Mucosa of descending colon (tissue), 3 donors: Measurements from ENCODE around the gene CRIM1. TPM values are rescaled to one million over a fixed set of nuclear protein-coding genes. Genes with fewer than 3 reads are reported as not detected.

Experiments used
- ATAC-seq: fragments of 200-7000 bp; cut with Tn5 transposase; one replicate; pipeline ENCODE4 v1.9.1; 2020; ENCODE audit warnings: mild to moderate bottlenecking, moderate library complexity
- DNase-seq, 3 donors: peaks; one replicate each; pipeline ENCODE4 v3.0.0-alpha.2; 2020
- H3K36me3 ChIP-seq: fragments of 200-600 bp; one replicate; pipeline ENCODE4 v1.8.0; 2021; ENCODE audit warnings: low read depth, mild to moderate bottlenecking
- H3K4me1 ChIP-seq: fragments of 200-600 bp; one replicate; pipeline ENCODE4 v1.8.0; 2021; ENCODE audit warnings: low read depth, mild to moderate bottlenecking
- H3K4me3 ChIP-seq: fragments of 200-600 bp; one replicate; pipeline ENCODE4 v1.8.0; 2021; ENCODE audit warnings: mild to moderate bottlenecking
- H3K9me3 ChIP-seq: fragments of 200-600 bp; one replicate; pipeline ENCODE4 v1.8.0; 2021; ENCODE audit warnings: mild to moderate bottlenecking
- intact Hi-C, 2 donors: fragments of 100-400 bp; cut with DNase I in 1 of 2; cut with micrococcal nuclease in 1 of 2; formaldehyde crosslinking; loops; one replicate each; pipeline versions ENCODE4 v1.11.0 to v1.11.1; 2022; cut with DNase I, micrococcal nuclease
- total RNA-seq, 3 donors: library from RNA; stranded (reverse); fragmentation: NEBNext Ultra II Directional in 2 of 3; extraction: Animal tissue kit (Norgen Biotek cat#: 25700) in 2 of 3; gene quantifications; one replicate each; pipeline versions ENCODE4 v1.2.1 to v1.2.4, GENCODE V29; 2021 to 2023
- TF ChIP-seq, protein P1 (sequence below): fragments of 200-600 bp; IDR thresholded peaks from one replicate; pipeline ENCODE4 v1.8.0; 2022; ENCODE audit warnings: antibody characterized with exemption, mild to moderate bottlenecking
- donor health status: DM: no; HTN: no; CAD: no; lungs with moderate emphysema.
- donor health status: DM: no; HTN: no; CAD: no.
- donor health status: DM: no; HTN: yes; CAD: no.

Gene CRIM1
- total RNA-seq, 3 donors from 2014 or later: 66.9 to 104 (median 85.8) TPM

DNA sequence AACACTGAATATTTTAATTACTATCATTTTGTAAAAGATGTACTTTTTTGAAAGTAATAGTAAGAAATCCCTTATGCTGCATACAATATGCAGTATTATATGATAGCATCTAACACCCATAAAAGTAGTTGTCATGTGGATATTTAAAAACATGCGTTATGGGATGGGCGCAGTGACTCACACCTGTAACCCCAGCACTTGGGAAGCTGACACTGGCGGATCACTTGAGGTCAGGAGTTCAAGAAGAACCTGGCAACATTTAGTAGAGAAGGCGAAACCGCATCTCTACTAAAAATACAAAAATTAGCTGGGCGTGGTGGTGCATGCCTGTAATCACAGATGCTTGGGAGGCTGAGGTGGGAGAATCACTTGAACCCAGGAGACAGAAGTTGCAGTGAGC is 153.5 kb downstream of the CRIM1 start:
- no peaks in the 10 kb centered on the region for H3K36me3 ChIP-seq
- no peak for ATAC-seq
- no peak overlapping the region for H3K4me3 ChIP-seq
- no peaks in the 10 kb centered on the region for H3K4me1 ChIP-seq
- no peaks in the 10 kb centered on the region for H3K9me3 ChIP-seq
- DNase-seq: no peak
- TF ChIP-seq, protein P1, sequence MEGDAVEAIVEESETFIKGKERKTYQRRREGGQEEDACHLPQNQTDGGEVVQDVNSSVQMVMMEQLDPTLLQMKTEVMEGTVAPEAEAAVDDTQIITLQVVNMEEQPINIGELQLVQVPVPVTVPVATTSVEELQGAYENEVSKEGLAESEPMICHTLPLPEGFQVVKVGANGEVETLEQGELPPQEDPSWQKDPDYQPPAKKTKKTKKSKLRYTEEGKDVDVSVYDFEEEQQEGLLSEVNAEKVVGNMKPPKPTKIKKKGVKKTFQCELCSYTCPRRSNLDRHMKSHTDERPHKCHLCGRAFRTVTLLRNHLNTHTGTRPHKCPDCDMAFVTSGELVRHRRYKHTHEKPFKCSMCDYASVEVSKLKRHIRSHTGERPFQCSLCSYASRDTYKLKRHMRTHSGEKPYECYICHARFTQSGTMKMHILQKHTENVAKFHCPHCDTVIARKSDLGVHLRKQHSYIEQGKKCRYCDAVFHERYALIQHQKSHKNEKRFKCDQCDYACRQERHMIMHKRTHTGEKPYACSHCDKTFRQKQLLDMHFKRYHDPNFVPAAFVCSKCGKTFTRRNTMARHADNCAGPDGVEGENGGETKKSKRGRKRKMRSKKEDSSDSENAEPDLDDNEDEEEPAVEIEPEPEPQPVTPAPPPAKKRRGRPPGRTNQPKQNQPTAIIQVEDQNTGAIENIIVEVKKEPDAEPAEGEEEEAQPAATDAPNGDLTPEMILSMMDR: no peak
- intact Hi-C loops: loop anchor here in 1 of 2 donors (10.0 kb wide), 1 partner anchor 154 kb away; the partner anchor contains the start of gene CRIM1

DNA sequence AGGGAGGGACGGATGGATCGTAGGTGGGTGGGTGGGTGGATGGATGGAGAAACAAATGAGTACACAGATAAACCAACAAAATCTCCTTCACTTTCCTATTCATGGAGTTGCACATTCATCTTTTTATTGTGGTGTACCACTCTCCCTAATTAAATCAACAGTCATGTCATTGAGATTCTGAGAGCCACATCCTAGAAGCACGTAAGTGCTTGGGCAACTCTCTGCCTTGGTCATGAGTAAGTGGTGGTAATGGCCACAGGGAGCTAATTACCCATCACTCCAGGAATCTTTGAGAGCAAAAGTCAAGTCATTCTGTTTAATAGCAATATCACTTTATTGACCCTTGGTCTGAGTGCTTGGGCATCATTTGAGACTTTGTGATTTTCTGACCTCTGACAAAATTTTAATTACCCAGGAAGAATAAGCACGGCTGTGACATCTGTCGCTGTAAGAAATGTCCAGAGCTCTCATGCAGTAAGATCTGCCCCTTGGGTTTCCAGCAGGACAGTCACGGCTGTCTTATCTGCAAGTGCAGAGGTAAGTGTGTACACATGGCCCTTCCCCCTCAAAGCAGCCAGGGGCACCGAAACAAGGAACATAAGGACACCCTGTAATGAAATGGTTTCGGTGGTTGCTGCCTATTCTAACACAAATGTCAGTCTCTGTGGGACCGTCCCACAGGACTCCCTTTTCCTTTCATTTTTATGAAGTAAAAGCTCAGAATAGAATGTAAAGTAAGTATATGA is 156.5 kb downstream of the CRIM1 start:
- no peak overlapping the region for H3K4me3 ChIP-seq
- H3K4me1 ChIP-seq: no peaks in the 10 kb centered on the region
- intact Hi-C loops: no loop called here
- TF ChIP-seq, protein P1: no peak
- DNase-seq (no peak), ATAC-seq (no peak)
- H3K9me3 ChIP-seq: no peaks in the 10 kb centered on the region
- H3K36me3 ChIP-seq: no peaks in the 10 kb centered on the region

DNA sequence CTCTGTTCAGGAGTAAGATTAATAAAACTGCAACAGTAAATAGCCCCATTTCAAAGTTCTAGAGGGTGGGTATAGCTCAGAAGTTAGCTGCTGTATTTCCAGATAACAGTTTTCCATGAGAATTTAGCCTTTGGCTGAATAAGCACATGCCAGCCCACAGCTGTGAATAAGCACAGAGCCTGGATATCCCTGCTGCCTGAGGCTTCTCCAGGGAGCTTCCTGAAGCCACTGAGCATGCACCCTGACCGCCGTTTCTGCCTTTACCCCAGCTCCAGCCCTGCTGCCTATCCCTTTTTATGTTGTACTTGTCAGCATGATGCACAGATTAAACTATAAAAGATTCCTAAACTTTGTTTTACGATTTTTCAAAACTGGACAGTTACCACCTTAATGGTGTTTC is 157.1 kb downstream of the CRIM1 start:
- H3K4me1 ChIP-seq: no peaks in the 10 kb centered on the region
- DNase-seq (no peak), ATAC-seq (no peak)
- H3K9me3 ChIP-seq: no peaks in the 10 kb centered on the region
- H3K36me3 ChIP-seq: no peaks in the 10 kb centered on the region
- TF ChIP-seq, protein P1: no peak
- H3K4me3 ChIP-seq: no peak overlapping the region
- intact Hi-C loops: no loop called here

DNA sequence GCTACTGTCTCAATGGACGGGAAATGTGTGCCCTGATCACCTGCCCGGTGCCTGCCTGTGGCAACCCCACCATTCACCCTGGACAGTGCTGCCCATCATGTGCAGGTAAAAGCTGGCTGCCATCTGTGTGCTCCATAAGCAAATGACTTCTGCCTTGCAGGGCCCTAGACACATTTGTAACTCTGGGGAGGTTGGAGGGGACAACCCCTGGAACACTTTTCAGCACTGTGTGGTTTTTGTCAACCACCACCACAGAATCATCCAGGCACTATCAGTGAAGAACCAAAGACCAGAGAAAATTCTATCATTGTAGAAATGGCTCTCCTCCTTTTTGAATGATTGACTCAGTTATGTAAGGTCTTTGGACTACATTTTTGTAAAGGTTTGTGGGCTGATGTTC is 158.1 kb downstream of the CRIM1 start:
- no peaks in the 10 kb centered on the region for H3K36me3 ChIP-seq
- ATAC-seq (no peak), DNase-seq (no peak)
- no peaks in the 10 kb centered on the region for H3K4me1 ChIP-seq
- TF ChIP-seq, protein P1: no peak
- no peak overlapping the region for H3K4me3 ChIP-seq
- intact Hi-C loops: no loop called here
- no peaks in the 10 kb centered on the region for H3K9me3 ChIP-seq

DNA sequence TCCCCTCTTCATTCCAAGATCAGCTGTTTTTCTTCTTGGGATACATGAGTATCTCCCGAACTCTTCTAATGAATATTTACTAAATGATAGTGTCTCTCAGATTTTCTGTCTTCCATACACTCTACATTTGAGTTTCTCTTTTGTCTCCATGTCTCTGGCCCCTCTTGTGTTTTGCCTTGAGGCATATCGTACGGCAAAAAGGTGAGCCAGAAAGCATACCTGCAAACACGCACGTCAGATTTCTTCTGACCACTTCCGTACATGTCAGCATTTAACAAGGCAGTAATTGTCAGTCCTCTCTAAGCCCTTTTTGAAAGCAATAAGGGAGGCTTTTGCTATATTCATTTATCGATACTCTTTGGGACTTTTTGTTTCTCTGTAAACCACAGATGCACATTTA is 160.0 kb downstream of the CRIM1 start:
- no peak for ATAC-seq
- no peak for DNase-seq
- no peaks in the 10 kb centered on the region for H3K36me3 ChIP-seq
- intact Hi-C loops: no loop called here
- no peaks in the 10 kb centered on the region for H3K9me3 ChIP-seq
- TF ChIP-seq, protein P1: no peak
- H3K4me3 ChIP-seq: no peak overlapping the region
- H3K4me1 ChIP-seq: no peaks in the 10 kb centered on the region
